Activated T-helper 17 cell treated with anti-CD3 and anti-CD28 coated beads, Interleukin-2, amount 50 U/mL, for 72 hours (primary cell): ENCODE measurements around the gene TRABD2A. TPM values are rescaled to one million over a fixed set of nuclear protein-coding genes. Genes with fewer than 3 reads are reported as not detected.

Experiments
- ATAC-seq: fragments of 150-1000 bp; cut with Tn5 transposase; replicated peaks from 2 replicates; pipeline ENCODE4 v1.10.0; 2021; ENCODE audit warnings: mild to moderate bottlenecking, moderate library complexity
- H3K27ac Mint-ChIP-seq: one replicate; pipeline ENCODE4 v1.8.0; 2022; ENCODE audit warnings: mixed read lengths
- H3K27me3 Mint-ChIP-seq: one replicate; pipeline ENCODE4 v1.8.0; 2022; ENCODE audit warnings: mixed read lengths
- H3K36me3 Mint-ChIP-seq: one replicate; pipeline ENCODE4 v1.8.0; 2022; ENCODE audit warnings: low read depth, mild to moderate bottlenecking, mixed read lengths
- H3K4me1 Mint-ChIP-seq: one replicate; pipeline ENCODE4 v1.8.0; 2022; ENCODE audit warnings: mixed read lengths
- H3K4me3 Mint-ChIP-seq: one replicate; pipeline ENCODE4 v1.8.0; 2022; ENCODE audit warnings: mild to moderate bottlenecking, mixed read lengths
- H3K9me3 Mint-ChIP-seq: one replicate; pipeline ENCODE4 v1.8.0; 2022; ENCODE audit warnings: mixed read lengths
- total RNA-seq, 2 donors: library from RNA; stranded (reverse); gene quantifications; one replicate each; pipeline ENCODE4 v1.2.3, GENCODE V29; 2022

Gene TRABD2A
- total RNA-seq, 2 donors from 2014 or later: 28.6 to 32.3 TPM

DNA sequence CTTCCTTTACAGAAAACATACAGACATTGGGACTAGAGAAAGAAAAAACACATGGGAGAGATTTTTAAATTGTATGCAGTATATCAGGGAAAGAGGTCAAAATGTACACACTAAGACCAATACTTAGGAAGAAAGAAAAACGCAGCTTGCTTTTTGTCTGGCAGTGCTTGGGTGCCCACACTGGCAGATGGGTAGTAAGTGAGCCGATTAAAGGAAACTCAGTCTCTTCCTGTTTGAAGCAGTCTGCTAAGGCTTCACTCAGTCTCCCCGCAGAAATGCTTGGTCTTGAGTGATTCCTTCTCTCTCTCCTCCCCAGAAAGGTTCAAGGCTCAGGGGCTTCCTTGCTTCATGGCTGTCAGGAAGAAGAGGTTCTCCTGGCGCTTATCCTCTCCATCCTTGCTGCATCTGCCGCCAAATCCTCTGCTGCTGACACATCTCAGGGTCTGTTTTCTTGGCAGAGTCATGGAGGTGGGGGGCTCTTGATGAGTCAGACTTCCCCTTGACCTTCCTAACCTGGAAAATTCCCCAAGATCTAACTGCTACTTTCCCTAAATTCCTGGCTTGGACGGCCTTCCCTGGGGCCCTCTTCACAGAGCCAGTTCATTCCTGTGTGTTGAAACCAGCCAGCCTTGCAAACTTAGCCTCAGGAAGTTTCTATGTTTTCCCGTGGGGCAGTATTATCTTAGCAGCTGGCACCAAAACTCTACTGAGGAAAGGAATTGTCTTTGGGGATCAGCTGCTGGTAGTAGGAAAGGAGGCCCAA, 14.1 kb upstream of the TRABD2A start:
- H3K9me3 Mint-ChIP-seq: no peaks in the 10 kb centered on the region
- peak overlapping the region; percentile 75 for H3K4me3 Mint-ChIP-seq
- ATAC-seq: no peak
- peak overlapping the region; percentile 36 for H3K27ac Mint-ChIP-seq
- H3K36me3 Mint-ChIP-seq: no peaks in the 10 kb centered on the region
- H3K4me1 Mint-ChIP-seq: peaks cover 37% of the 10 kb centered on the region
- no peaks in the 10 kb centered on the region for H3K27me3 Mint-ChIP-seq

GRCh38 chr2:84894131-84894586, 13.3 kb upstream of the TRABD2A start:
- no peak for ATAC-seq
- Mint-ChIP-seq H3K9me3 (no peaks in the 10 kb centered on the region), H3K27ac (peak overlapping the region; percentile 36), H3K4me3 (peak overlapping the region; percentile 75), H3K27me3 (no peaks in the 10 kb centered on the region), H3K4me1 (peaks cover 44% of the 10 kb centered on the region), H3K36me3 (no peaks in the 10 kb centered on the region)

- H3K9me3 Mint-ChIP-seq: no peaks in the 10 kb centered on the region
- no peaks in the 10 kb centered on the region for H3K27me3 Mint-ChIP-seq
- no peak for ATAC-seq
- H3K4me1 Mint-ChIP-seq: peaks cover 41% of the 10 kb centered on the region
- H3K27ac Mint-ChIP-seq: no peak overlapping the region
- no peaks in the 10 kb centered on the region for H3K36me3 Mint-ChIP-seq
- H3K4me3 Mint-ChIP-seq: no peak overlapping the region
Measured at GRCh38 chr2:84891355-84892010, 10.6 kb upstream of the TRABD2A start.

DNA sequence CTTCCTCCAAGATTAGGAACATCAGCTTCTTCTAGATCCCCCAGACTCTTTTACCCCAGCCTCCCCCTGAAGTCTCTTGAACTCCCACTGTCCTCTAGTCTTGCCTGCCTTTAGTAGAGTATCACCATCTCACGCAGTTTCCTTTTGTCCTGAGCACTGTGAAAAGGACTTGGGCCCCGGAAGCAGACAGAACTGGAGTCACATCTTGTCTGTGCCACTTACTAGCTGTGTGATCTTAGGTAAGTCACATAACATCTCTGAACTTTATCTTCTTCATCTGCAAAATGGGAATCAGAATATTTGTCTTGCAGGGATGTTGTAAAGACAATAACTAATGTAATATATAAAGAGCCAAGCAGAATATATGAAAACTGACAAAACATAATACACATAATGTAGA, 8.4 kb upstream of the TRABD2A start:
- Mint-ChIP-seq H3K9me3 (no peaks in the 10 kb centered on the region), H3K4me1 (peaks cover 27% of the 10 kb centered on the region), H3K27ac (peak overlapping the region; percentile 85), H3K36me3 (no peaks in the 10 kb centered on the region), H3K4me3 (peak overlapping the region; percentile 83), H3K27me3 (no peaks in the 10 kb centered on the region)
- peak; percentile 58 for ATAC-seq

GRCh38 chr2:84888401-84889276, 7.8 kb upstream of the TRABD2A start:
- ATAC-seq: peak; percentile 88
- H3K27ac Mint-ChIP-seq: peak overlapping the region; percentile 85
- no peaks in the 10 kb centered on the region for H3K36me3 Mint-ChIP-seq
- H3K27me3 Mint-ChIP-seq: no peaks in the 10 kb centered on the region
- H3K4me1 Mint-ChIP-seq: peaks cover 26% of the 10 kb centered on the region
- H3K9me3 Mint-ChIP-seq: no peaks in the 10 kb centered on the region
- peak overlapping the region; percentile 83 for H3K4me3 Mint-ChIP-seq

- H3K4me1 Mint-ChIP-seq: peaks cover 38% of the 10 kb centered on the region
- no peaks in the 10 kb centered on the region for H3K36me3 Mint-ChIP-seq
- ATAC-seq: no peak
- peak overlapping the region; percentile 56 for H3K27ac Mint-ChIP-seq
- H3K9me3 Mint-ChIP-seq: no peaks in the 10 kb centered on the region
- no peaks in the 10 kb centered on the region for H3K27me3 Mint-ChIP-seq
- peak overlapping the region; percentile 41 for H3K4me3 Mint-ChIP-seq
Measured at GRCh38 chr2:84886791-84887190, 5.9 kb upstream of the TRABD2A start.

DNA sequence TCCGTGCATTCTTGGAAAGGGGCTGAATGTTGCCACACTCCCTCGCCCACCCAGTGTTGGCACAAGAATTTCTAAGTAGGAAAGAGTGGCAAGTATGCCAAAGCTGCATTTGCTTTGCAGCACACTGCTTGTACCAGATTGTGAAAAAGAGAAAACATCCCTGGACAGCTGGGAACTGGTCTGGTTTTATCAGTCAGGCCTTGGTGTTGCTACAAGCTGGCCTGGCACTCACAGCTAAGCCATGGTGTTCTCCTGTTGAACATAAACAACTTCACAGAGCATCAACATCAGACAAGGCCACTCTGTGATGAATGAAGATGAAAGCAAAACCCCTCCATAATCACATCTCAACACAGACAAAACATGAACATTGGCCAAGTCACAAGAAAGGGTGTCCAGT, 4.2 kb upstream of the TRABD2A start:
- Mint-ChIP-seq H3K27ac (no peak overlapping the region), H3K27me3 (no peaks in the 10 kb centered on the region)
- ATAC-seq: no peak

GRCh38 chr2:84884449-84884848, 3.6 kb upstream of the TRABD2A start:
- no peak for ATAC-seq
- Mint-ChIP-seq H3K27ac (no peak overlapping the region), H3K9me3 (no peaks in the 10 kb centered on the region), H3K4me3 (no peak overlapping the region), H3K4me1 (peaks cover 34% of the 10 kb centered on the region), H3K36me3 (peaks cover 7% of the 10 kb centered on the region), H3K27me3 (no peaks in the 10 kb centered on the region)

More for the DNA sequence above, 4.2 kb upstream of the TRABD2A start:
- no peak overlapping the region for H3K4me3 Mint-ChIP-seq
- H3K4me1 Mint-ChIP-seq: peaks cover 38% of the 10 kb centered on the region
- peaks cover 6% of the 10 kb centered on the region for H3K36me3 Mint-ChIP-seq
- H3K9me3 Mint-ChIP-seq: no peaks in the 10 kb centered on the region

GRCh38 chr2:84882775-84883550, 2.1 kb upstream of the TRABD2A start:
- Mint-ChIP-seq H3K27me3 (no peaks in the 10 kb centered on the region), H3K27ac (peak overlapping the region; percentile 86), H3K4me1 (peaks cover 27% of the 10 kb centered on the region), H3K36me3 (peaks cover 7% of the 10 kb centered on the region), H3K9me3 (no peaks in the 10 kb centered on the region), H3K4me3 (peak overlapping the region; percentile 89)
- no peak for ATAC-seq

DNA sequence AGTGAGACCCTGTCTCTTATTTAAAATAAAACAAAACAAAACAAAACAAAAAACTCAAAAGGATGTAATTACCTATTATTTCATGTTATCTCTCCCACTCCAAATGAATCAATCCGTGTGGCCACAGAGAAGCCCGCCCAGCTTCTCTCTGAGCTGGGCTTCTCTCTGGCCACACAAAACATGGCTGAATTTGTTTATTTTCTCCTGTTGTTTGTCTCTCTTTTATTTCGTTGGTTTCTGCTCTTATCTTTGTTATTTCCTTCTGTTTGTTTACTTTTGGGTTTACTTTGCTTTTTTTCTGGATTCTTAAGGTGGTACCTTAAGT, 1.5 kb upstream of the TRABD2A start:
- H3K4me1 Mint-ChIP-seq: peaks cover 31% of the 10 kb centered on the region
- H3K36me3 Mint-ChIP-seq: peaks cover 7% of the 10 kb centered on the region
- no peaks in the 10 kb centered on the region for H3K9me3 Mint-ChIP-seq
- peak overlapping the region; percentile 86 for H3K27ac Mint-ChIP-seq
- no peak for ATAC-seq
- H3K27me3 Mint-ChIP-seq: no peaks in the 10 kb centered on the region
- H3K4me3 Mint-ChIP-seq: peak overlapping the region; percentile 89

DNA sequence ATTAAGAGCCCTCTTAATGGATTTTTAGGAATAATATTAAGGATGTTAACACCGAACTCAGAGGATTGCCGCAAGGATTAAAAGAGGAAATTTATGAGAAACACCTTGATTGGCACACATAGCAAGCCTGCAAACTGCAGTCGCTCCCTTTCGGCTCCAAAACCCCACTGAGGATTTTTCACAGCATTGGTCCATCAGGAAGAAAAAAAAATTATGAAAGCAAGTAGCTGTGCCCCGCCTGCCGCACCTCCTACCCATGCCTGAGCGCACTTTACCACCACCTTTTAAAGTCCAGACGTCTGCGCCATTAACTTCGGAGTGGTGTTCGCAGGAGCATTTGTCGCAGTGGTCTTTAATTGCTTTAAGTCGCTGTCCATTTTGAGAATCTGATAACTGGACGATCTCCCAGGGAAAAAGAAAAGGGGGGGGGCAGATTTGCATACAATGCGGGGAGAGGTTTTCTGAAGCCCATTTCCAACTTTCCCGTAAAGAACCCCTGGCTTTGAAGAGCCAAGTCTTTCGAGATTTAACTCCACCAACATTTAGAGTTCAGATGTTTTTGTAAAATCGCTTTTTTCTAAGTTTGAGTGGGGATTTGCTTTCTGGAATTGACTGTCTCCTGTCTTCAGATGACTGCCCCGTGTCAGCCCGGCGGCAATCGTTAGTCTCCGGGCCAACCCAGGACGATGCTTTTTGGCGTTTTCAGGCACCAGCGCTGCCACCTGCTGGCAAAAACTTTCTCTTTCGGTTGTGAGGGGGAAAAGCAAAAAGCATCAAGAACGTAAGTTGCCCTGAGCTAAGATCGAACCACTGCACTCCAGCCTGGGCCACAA, 913 bp upstream of the TRABD2A start:
- H3K4me1 Mint-ChIP-seq: peaks cover 31% of the 10 kb centered on the region
- H3K4me3 Mint-ChIP-seq: peak overlapping the region; percentile 89
- peak overlapping the region; percentile 86 for H3K27ac Mint-ChIP-seq
- peak; percentile 77 for ATAC-seq
- H3K36me3 Mint-ChIP-seq: peaks cover 7% of the 10 kb centered on the region
- no peaks in the 10 kb centered on the region for H3K27me3 Mint-ChIP-seq
- no peaks in the 10 kb centered on the region for H3K9me3 Mint-ChIP-seq

DNA sequence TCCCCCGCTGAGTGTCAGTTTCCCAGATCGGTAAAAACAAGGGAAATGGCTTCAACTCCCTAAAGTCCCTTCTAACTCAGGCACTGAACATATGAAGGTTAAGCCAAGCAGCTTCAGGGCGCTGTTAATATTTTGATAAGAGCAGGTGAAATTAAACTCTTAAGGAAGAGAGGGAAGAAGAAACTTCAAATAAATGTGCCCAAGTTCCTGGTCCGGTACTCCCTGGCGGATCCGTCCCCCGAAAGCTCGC, 564 bp downstream of the TRABD2A start:
- Mint-ChIP-seq H3K36me3 (peaks cover 9% of the 10 kb centered on the region), H3K4me3 (peak overlapping the region; percentile 89), H3K4me1 (peaks cover 38% of the 10 kb centered on the region), H3K27me3 (no peaks in the 10 kb centered on the region), H3K9me3 (no peaks in the 10 kb centered on the region), H3K27ac (peak overlapping the region; percentile 86)
- ATAC-seq: peak; percentile 1

DNA sequence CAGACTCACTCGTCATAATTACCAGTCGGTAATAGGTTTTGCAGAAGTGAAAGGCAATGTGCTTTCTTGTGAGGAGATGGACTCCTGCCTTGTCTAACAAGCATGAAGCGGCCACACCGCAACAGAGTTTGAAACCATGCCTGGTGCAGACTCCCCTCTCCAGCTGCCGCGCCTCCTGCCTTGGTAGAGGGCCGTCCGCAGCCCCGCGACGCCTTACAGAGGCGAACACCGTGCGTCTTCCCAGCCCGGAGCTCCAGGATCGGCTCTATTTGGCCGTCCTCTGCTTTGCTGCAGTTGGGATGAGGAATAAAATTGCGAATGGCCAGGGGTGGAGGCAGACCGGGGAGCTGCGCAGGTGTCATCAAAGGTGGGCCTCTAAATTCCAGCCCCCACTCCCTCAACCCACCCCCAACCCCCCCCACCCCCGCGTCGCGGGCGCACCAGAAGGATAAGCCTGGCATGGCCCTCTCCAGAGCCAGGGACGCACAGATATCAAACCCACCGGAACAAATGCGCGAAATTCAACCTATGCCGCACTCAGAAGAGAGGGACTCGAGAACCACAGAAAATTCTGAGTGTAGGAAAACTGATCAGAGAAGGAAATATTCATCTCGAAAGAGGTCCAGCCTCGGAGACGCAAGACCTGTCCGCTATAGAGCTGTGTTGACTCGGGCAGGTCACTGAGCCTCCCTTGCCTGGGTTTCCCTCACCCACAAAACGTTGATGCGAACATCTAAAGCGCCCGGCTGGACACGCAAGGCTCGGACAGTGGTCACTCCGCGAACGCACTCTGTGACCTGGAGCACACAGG, 1.1 kb downstream of the TRABD2A start:
- Mint-ChIP-seq H3K27ac (peak overlapping the region; percentile 86), H3K36me3 (peaks cover 14% of the 10 kb centered on the region), H3K27me3 (no peaks in the 10 kb centered on the region), H3K9me3 (peaks cover 5% of the 10 kb centered on the region), H3K4me1 (peaks cover 44% of the 10 kb centered on the region), H3K4me3 (peak overlapping the region; percentile 89)
- ATAC-seq: peak; percentile 28
